OCI-LY1 (cell line): Measurements from ENCODE around the gene ELFN2.

Experiments
- H2AFZ ChIP-seq: fragments of 200-600 bp; sonication (generic), shearing (Covaris generic); 2 replicates; pipeline ENCODE4 v1.6.0; 2014; ENCODE audit warnings: antibody characterized with exemption, mild to moderate bottlenecking, low read length
- H3F3A ChIP-seq: fragments of 200-600 bp; sonication (generic), shearing (Covaris generic); 2 replicates; pipeline ENCODE4 v1.6.0; 2014; ENCODE audit warnings: mild to moderate bottlenecking, antibody characterized with exemption, low read length, moderate library complexity; ENCODE audit not compliant: insufficient read depth
- H3K27ac ChIP-seq: fragments of 200-600 bp; sonication (generic); 2 replicates; pipeline ENCODE4 v1.5.1; 2014; ENCODE audit warnings: low read length, mixed run types, mild to moderate bottlenecking, low read depth; ENCODE audit not compliant: poor library complexity, severe bottlenecking
- H3K27me3 ChIP-seq: fragments of 200-600 bp; sonication (generic); 2 replicates; pipeline ENCODE4 v1.6.0; 2014; ENCODE audit warnings: antibody characterized with exemption, mild to moderate bottlenecking, low read length, moderate library complexity; ENCODE audit not compliant: insufficient read depth
- H3K36me3 ChIP-seq: fragments of 200-600 bp; sonication (generic); 2 replicates; pipeline ENCODE4 v1.6.1; 2014; ENCODE audit warnings: mild to moderate bottlenecking, antibody characterized with exemption, low read length, moderate library complexity, mixed read lengths; ENCODE audit not compliant: insufficient read depth
- H3K4me1 ChIP-seq: fragments of 200-600 bp; sonication (generic); 2 replicates; pipeline ENCODE4 v1.5.1; 2014; ENCODE audit warnings: mild to moderate bottlenecking, low read length, moderate library complexity; ENCODE audit not compliant: insufficient read depth, severe bottlenecking
- H3K4me2 ChIP-seq: fragments of 200-600 bp; sonication (generic), shearing (Covaris generic); 2 replicates; pipeline ENCODE4 v1.6.1; 2014; ENCODE audit warnings: low read length
- H3K4me3 ChIP-seq: fragments of 200-600 bp; sonication (generic); 2 replicates; pipeline ENCODE4 v1.5.1; 2014; ENCODE audit warnings: low read length, low read depth, mild to moderate bottlenecking, mixed read lengths; ENCODE audit not compliant: poor library complexity, severe bottlenecking
- H3K79me2 ChIP-seq: fragments of 200-600 bp; shearing (Covaris generic); 2 replicates; pipeline ENCODE4 v1.6.1; 2016; ENCODE audit warnings: mixed run types, low read length, mixed read lengths; ENCODE audit not compliant: insufficient read depth
- H3K9ac ChIP-seq: fragments of 200-600 bp; sonication (generic), shearing (Covaris generic); 2 replicates; pipeline ENCODE4 v1.6.1; 2014; ENCODE audit warnings: mild to moderate bottlenecking, low read length, mixed read lengths
- H3K9me2 ChIP-seq: fragments of 200-600 bp; sonication (generic), shearing (Covaris generic); 2 replicates; pipeline ENCODE4 v1.6.1; 2014; ENCODE audit warnings: low read depth, mild to moderate bottlenecking, low read length, mixed read lengths
- H3K9me3 ChIP-seq: fragments of 200-600 bp; shearing (Covaris generic); 2 replicates; pipeline ENCODE4 v1.6.1; 2014; ENCODE audit warnings: low read length, mixed read lengths
- H4K20me1 ChIP-seq: fragments of 200-600 bp; sonication (generic), shearing (Covaris generic); 2 replicates; pipeline ENCODE4 v1.6.0; 2016; ENCODE audit warnings: mild to moderate bottlenecking, low read length; ENCODE audit not compliant: insufficient read depth
- EZH2 ChIP-seq: fragments of 200-600 bp; sonication (generic), shearing (Covaris generic); IDR thresholded peaks from 2 replicates; pipeline ENCODE4 v1.8.0; 2017; ENCODE audit warnings: borderline replicate concordance, mixed run types, mild to moderate bottlenecking, antibody characterized with exemption, low read length, moderate library complexity, mixed read lengths
- TF ChIP-seq, protein P1 (sequence below): fragments of 200-600 bp; sonication (generic), shearing (Covaris generic); IDR thresholded peaks from 2 replicates; pipeline ENCODE4 v1.5.1; 2017; ENCODE audit warnings: mild to moderate bottlenecking, antibody characterized with exemption, low read length, moderate library complexity, mixed read lengths

Gene ELFN2

GRCh38 chr22:37375801-37376200 is 51.5 kb downstream of the ELFN2 start:
- peaks cover 6% of the 10 kb centered on the region; the same call in 1 of the 2 replicates for H3K27me3 ChIP-seq
- peaks cover 20% of the 10 kb centered on the region for H3K4me1 ChIP-seq

DNA sequence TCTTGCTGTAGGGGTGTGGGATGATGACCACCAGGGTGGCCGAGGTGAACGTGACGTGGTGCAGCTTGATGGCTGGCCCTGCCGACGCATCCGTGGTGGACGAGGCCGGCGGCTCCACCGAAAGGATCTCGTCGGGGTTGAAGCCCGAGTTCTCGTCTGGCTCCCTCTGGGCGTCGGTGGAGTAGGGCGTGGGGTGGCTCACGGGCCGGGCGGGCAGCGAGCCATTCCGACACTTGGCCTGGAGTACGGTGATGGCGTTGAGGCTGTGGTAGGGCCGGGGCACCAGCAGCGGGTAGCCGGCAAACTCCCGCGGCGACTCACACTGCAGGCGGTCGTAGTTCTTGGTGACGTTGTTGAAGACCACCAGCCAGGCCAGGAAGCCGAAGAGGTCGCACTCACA is 52.7 kb downstream of the ELFN2 start:
- H3F3A ChIP-seq, result no peaks in the 10 kb centered on the region
- H3K9me3 ChIP-seq, result no peaks in the 10 kb centered on the region
- peaks cover 6% of the 10 kb centered on the region; the same call in 1 of the 2 replicates for H3K27me3 ChIP-seq
- H3K79me2 ChIP-seq, result no peaks in the 10 kb centered on the region
- H2AFZ ChIP-seq, result no peak overlapping the region
- H3K4me1 ChIP-seq, result peaks cover 29% of the 10 kb centered on the region
- TF ChIP-seq, protein P1, sequence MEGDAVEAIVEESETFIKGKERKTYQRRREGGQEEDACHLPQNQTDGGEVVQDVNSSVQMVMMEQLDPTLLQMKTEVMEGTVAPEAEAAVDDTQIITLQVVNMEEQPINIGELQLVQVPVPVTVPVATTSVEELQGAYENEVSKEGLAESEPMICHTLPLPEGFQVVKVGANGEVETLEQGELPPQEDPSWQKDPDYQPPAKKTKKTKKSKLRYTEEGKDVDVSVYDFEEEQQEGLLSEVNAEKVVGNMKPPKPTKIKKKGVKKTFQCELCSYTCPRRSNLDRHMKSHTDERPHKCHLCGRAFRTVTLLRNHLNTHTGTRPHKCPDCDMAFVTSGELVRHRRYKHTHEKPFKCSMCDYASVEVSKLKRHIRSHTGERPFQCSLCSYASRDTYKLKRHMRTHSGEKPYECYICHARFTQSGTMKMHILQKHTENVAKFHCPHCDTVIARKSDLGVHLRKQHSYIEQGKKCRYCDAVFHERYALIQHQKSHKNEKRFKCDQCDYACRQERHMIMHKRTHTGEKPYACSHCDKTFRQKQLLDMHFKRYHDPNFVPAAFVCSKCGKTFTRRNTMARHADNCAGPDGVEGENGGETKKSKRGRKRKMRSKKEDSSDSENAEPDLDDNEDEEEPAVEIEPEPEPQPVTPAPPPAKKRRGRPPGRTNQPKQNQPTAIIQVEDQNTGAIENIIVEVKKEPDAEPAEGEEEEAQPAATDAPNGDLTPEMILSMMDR, result no peak
- no peak for TF ChIP-seq EZH2
- no peaks in the 10 kb centered on the region for H4K20me1 ChIP-seq
- no peak overlapping the region for H3K27ac ChIP-seq
- H3K9ac ChIP-seq, result no peak overlapping the region
- no peaks in the 10 kb centered on the region for H3K9me2 ChIP-seq
- H3K4me3 ChIP-seq, result no peak overlapping the region
- no peak overlapping the region for H3K4me2 ChIP-seq
- no peaks in the 10 kb centered on the region for H3K36me3 ChIP-seq

More at GRCh38 chr22:37375801-37376200, 51.5 kb downstream of the ELFN2 start:
- Histone ChIP-seq H3K36me3 (no peaks in the 10 kb centered on the region), H3K9ac (no peak overlapping the region), H2AFZ (no peak overlapping the region), H3K9me2 (no peaks in the 10 kb centered on the region), H3F3A (no peaks in the 10 kb centered on the region), H3K79me2 (no peaks in the 10 kb centered on the region), H3K4me3 (no peak overlapping the region), H3K4me2 (no peak overlapping the region), H3K27ac (no peak overlapping the region), H4K20me1 (no peaks in the 10 kb centered on the region), H3K9me3 (no peaks in the 10 kb centered on the region)
- TF ChIP-seq, protein P1, result no peak

DNA sequence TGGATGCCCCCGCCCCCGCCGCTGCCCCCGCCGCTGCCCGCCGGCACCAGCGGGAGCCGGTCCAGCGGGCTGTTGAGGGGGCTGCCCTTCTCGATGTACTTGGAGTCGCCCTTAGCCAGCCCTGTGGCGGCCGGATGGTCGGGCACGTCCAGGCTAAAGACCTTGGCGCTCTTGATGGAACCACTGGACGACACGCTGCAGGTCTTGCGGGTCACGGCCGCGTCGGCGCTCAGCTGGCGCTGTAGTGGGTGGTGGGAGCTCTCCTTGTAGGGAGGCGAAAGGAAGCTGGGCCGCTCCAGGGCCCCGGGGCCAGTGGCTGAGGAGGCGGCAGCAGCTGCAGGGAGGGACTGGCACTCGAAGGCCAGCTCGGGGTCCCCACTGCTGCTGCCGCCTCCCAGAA is 53.8 kb downstream of the ELFN2 start:
- H3K27me3 ChIP-seq, result peaks cover 6% of the 10 kb centered on the region; the same call in 1 of the 2 replicates
- no peak overlapping the region for H3K9ac ChIP-seq
- H3K79me2 ChIP-seq, result no peaks in the 10 kb centered on the region
- H3F3A ChIP-seq, result no peaks in the 10 kb centered on the region
- H4K20me1 ChIP-seq, result no peaks in the 10 kb centered on the region
- H3K27ac ChIP-seq, result no peak overlapping the region
- no peak overlapping the region for H3K4me3 ChIP-seq
- H3K4me1 ChIP-seq, result peaks cover 29% of the 10 kb centered on the region
- H3K9me3 ChIP-seq, result no peaks in the 10 kb centered on the region
- TF ChIP-seq, protein P1, result no peak
- H3K4me2 ChIP-seq, result no peak overlapping the region
- H3K36me3 ChIP-seq, result no peaks in the 10 kb centered on the region
- no peak overlapping the region for H2AFZ ChIP-seq
- no peaks in the 10 kb centered on the region for H3K9me2 ChIP-seq
